HG03196 (cell line): ENCODE measurements around the gene PAN3.
"Not testable (repeated sequence)": the region's sequence is repeated elsewhere in the genome, so short reads cannot be mapped to it uniquely, and the experiment has no call there.

ENCODE experiments used
- ATAC-seq: cut with Tn5 transposase; IDR thresholded peaks from one replicate; pipeline ENCODE4 v1.9.1; 2021; ENCODE audit not compliant: unreplicated experiment

Gene PAN3

GRCh38 chr13:28138012-28138755 is at the start of gene PAN3:
Gene PAN3 (plus strand): TSS chr13:28138545. CDS start chr13:28138658, 113 bp downstream.
- ATAC-seq = peak; percentile 60

- no peak for ATAC-seq
Observed at GRCh38 chr13:28089065-28089464, 49.3 kb upstream of the PAN3 start.

GRCh38 chr13:28092431-28092830 is 45.9 kb upstream of the PAN3 start:
- no peak for ATAC-seq

DNA sequence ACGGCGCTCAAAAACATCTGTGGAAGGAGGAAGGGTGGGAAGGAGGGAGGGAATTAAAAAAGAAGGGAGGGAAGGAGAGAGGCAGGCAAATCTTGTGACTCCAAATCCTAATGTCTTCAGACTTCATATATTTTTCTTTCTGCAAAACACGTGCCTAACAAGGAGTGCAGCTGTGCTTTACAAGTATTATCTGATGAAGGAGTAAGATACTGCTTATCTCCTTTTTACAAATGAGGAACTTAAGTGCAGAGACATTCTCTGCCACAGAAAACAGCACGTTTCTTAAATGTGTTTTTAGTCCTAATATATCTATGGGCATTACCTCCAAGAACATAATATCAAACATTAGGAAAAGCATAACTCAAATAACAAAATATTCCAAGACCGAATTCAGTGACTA is 44.5 kb upstream of the PAN3 start:
- ATAC-seq = no peak

GRCh38 chr13:28094306-28094705 is 44.0 kb upstream of the PAN3 start:
- ATAC-seq = no peak

DNA sequence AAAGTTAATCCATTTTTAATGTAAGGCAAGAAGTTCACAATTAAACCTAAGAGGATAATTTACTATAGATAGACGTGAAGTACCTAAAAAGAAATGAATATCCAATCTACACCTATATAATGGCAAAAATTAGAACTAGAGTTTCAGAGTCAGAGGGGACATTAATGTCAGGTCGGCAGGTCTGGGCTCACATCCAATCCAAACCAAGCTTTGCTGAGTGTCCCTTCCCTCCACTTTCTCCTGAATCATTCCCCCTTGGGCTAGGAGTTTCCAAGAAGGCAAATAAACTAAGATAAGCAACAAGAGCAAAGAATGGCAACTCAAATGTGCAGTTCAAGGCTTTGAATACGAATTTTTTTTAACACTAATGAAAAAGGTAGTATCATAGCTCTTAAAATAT is 40.8 kb upstream of the PAN3 start:
- ATAC-seq = no peak

- no peak for ATAC-seq
Observed at GRCh38 chr13:28099396-28100149, 38.8 kb upstream of the PAN3 start.

GRCh38 chr13:28100150-28101121 is 37.9 kb upstream of the PAN3 start, which contains the start of gene FLT3:
Gene FLT3 (minus strand): TSS chr13:28100576. CDS start chr13:28100510, 66 bp downstream.
- no peak for ATAC-seq

- not testable (repeated sequence) for ATAC-seq
Observed at GRCh38 chr13:28101886-28102285, 36.5 kb upstream of the PAN3 start.

GRCh38 chr13:28106976-28107375 is 31.4 kb upstream of the PAN3 start:
- ATAC-seq = no peak

DNA sequence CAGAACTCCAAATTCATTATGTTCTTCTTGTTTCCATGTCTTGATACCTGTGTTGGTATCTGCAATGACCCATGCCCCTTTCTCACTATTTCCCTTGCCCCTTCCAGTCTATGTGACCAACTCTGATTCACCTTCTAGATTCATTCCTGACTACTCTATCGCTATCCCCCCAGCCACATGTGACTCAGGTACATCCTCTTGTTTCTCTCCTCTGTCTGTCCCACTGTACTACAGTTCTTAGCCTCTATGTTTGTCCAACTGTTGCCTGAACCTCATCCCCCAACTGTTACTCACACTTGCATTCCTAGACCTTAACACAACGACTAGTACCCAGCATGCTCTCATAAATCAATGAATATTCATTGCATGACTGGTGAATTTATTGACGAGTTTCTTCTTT is 27.9 kb upstream of the PAN3 start:
- no peak for ATAC-seq

DNA sequence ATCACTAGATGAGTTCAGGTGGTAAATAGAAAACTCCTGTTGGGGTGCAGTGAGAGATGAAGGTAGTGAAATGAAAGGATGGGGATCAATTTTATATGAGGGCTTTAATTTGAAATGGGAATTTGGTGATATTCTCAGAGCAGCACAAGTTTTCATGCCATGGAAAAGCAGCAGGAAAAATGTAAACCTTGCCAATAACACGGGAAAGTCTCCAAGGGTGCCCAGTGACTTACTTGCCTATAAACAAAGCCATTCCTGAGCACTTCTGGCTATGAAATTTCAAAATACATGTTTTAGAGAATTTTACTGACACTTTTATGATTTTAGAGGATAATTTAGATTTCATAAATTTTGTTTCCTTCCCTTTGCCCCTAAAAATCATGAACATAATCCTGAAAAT is 21.6 kb upstream of the PAN3 start:
- no peak for ATAC-seq

DNA sequence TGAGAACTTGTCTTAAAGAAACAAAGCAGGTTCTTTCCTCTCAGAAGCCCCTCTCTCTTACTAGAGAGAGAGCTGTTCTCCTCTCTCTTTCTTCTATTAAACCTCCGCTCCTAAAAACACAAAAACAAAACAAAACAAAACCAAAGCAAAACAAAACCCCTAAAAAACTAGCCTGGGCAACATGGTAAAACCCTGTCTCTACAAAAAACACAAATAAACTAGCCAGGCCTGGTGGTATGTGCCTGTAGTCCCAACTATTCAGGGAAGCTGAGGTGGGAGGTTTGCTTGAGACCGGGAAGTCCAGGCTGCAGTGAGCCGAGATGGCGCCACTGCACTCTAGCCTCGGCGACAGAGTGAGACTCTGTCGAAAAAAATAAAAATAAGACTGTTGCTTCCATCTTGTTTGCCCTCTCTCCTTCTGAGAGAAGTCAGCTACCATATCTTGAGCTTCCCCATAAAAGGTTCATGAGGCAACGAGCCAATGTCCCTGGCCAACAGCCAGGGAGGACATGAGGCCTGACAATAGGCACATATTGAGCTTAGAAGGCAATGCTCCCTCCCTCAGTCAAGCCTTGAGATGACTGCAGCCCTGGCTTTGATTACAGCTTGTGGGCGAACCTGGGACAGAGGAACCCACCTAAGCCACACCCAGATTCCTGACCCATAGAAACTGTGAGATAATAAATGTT is 20.5 kb upstream of the PAN3 start:
- ATAC-seq = no peak

DNA sequence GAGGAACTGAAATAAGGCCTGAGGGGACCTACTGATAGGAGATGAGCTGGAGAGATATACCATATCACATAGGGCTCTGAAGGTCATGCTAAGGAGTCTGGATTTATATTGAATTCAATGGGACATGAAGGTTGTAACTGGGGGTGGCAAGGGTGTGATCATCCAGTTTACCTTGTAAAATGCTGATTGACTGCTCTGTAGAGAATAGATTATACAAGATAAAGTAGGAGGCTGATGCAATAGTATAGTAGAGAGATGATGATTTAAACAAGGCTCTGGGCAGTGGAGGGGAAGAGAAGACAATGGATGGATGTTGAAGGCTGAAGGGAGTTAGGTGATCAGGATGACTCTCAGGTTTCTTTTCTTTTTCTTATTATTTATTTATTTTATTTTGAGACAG is 18.0 kb upstream of the PAN3 start:
- ATAC-seq = no peak

- ATAC-seq = no peak
Observed at GRCh38 chr13:28121224-28121623, 17.1 kb upstream of the PAN3 start.

DNA sequence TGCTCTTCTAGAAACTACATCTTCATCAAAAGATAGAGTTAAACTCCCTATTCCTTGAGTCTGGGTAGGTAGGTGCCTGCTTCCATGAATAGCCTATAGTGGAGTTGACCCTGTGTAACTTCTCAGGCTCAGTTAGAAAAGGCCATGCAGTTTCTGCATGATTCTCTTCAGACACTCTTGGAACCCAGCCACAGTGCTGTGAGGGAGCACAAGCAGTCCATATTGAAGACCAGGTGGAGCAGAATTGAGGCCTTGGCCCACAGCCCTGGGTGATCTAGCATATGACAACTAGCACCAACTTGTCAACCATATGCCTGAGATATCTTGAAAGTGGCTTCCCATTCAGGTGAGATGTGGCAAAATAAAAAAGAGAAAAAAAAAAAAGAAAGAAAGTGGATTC is 10.3 kb upstream of the PAN3 start:
- no peak for ATAC-seq

- ATAC-seq = no peak
Observed at GRCh38 chr13:28128926-28129325, 9.4 kb upstream of the PAN3 start.

DNA sequence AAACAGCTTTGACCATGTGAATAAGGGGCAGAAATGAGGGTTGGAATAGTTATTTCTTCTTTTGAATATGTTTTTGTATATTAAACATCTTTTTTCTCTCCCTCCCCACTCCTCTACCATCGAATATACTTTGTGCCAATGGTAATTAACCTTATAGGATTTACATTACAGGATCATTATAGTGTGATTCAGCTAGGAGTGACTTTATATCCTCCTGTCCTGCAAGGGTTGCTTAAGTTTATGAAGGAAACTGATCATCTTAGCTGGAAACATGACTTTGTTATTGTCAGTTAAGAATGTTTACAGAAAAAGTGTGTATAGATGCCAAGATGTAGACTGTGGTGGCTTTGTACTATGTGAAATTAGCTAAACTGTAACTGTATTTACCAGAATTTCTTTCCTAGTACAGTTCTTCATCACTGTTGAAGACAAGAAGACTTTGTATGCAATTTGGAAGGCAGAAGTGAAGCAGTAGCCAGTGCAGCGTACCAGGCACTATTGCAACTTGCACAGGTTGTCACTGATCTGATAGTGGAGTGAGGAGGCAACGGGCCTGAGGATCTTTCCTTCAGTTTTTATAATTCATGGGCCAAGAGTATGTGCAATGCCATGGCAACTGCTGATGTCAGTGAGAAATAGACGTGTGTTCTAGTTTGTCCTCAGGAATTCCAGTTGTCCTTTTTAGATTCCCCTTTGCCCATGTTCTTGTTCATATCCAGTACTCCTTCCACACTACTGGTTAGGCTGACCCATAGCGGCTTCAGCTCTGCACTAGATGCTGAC is 8.2 kb upstream of the PAN3 start:
- no peak for ATAC-seq

DNA sequence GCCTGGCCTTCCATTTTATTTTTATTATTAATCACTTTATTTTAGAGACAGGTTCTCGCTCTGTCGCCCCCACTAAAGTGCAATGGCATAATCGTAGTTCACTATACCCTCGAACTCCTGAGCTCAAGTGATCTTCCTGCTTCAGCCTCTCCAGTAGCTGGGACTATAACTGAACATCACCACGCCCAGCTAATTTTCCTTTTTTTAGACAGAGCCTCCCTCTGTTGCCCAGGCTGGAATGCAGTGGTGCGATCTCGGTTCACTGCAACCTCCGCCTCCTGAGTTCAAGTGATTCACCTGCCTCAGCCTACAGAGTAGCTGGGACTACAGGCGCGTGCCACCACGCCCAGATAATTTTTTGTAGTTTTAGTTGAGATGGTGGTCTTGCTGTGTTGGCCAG is 6.7 kb upstream of the PAN3 start:
- ATAC-seq = no peak

GRCh38 chr13:28136916-28137315 is 1.4 kb upstream of the PAN3 start:
- no peak for ATAC-seq
